Vagina (tissue), 2 donors: ENCODE measurements around the gene RSRC2. TPM values are rescaled to one million over a fixed set of nuclear protein-coding genes. Genes with fewer than 3 reads are reported as not detected.

Experiments
- DNase-seq, 2 donors: peaks; one replicate each; pipeline ENCODE4 v3.0.0-alpha.2; 2017; ENCODE audit errors: extremely low spot score in 2 of 2
- H3K27ac ChIP-seq: fragments of 200-600 bp; sonication (generic); one replicate; pipeline ENCODE4 v1.5.1; 2019
- H3K27me3 ChIP-seq: fragments of 200-600 bp; sonication (generic); one replicate; pipeline ENCODE4 v1.5.1; 2019
- H3K36me3 ChIP-seq, 2 donors: fragments of 200-600 bp; sonication (generic); one replicate each; pipeline ENCODE4 v1.5.1; 2017 to 2019
- H3K4me1 ChIP-seq: fragments of 200-600 bp; sonication (generic); one replicate; pipeline ENCODE4 v1.5.1; 2019
- H3K4me3 ChIP-seq, 2 donors: fragments of 200-600 bp; sonication (generic); 1 replicate in 1 of 2; 2 replicates in 1 of 2; pipeline ENCODE4 v1.5.1; 2016 to 2019
- H3K9me3 ChIP-seq: fragments of 200-600 bp; sonication (generic); one replicate; pipeline ENCODE4 v1.5.1; 2019
- POLR2A ChIP-seq, 2 donors: fragments of 450-650 bp; IDR thresholded peaks; one replicate each; pipeline ENCODE4 v1.6.1; 2017; ENCODE audit warnings: antibody characterized with exemption in 2 of 2, mild to moderate bottlenecking in 2 of 2, moderate library complexity in 2 of 2
- POLR2AphosphoS5 ChIP-seq, 2 donors: sonication (generic); formaldehyde crosslinking; IDR thresholded peaks; one replicate each; pipeline ENCODE4 v1.9.0; 2017; ENCODE audit warnings: antibody characterized with exemption in 2 of 2, mild to moderate bottlenecking in 2 of 2, low read depth in 1 of 2; ENCODE audit not compliant: insufficient read depth in 1 of 2
- intact Hi-C: fragments of 100-400 bp; cut with DNase I; formaldehyde crosslinking; loops from one replicate; pipeline ENCODE4 v1.15.1; 2023
- total RNA-seq: library from RNA; depleted of rRNA; stranded (reverse); fragments of >200 nt; gene quantifications from one replicate; pipeline ENCODE4 v1.2.3, GENCODE V29; 2016
- TF ChIP-seq, protein P1 (sequence below), 3 experiments: fragments of 450-650 bp in 2 of 3; fragments of 200-600 bp in 1 of 3; sonication (generic) in 1 of 3; IDR thresholded peaks; one replicate each; pipeline ENCODE4 v1.5.1; 2017 to 2019; ENCODE audit warnings: antibody characterized with exemption in 3 of 3, mild to moderate bottlenecking in 2 of 3, moderate library complexity in 2 of 3

Gene RSRC2
- total RNA-seq, 1 donor from 2014 or later, result 93.3 TPM

- no peaks in the 10 kb centered on the region for H3K9me3 ChIP-seq
- TF ChIP-seq POLR2AphosphoS5 (IDR thresholded peaks at IDR 0.05; ENCODE audit: insufficient read depth in 1 of 2, low read depth in 1 of 2) (no peak), POLR2A (IDR thresholded peaks at IDR 0.05) (no peak)
- TF ChIP-seq, protein P1, sequence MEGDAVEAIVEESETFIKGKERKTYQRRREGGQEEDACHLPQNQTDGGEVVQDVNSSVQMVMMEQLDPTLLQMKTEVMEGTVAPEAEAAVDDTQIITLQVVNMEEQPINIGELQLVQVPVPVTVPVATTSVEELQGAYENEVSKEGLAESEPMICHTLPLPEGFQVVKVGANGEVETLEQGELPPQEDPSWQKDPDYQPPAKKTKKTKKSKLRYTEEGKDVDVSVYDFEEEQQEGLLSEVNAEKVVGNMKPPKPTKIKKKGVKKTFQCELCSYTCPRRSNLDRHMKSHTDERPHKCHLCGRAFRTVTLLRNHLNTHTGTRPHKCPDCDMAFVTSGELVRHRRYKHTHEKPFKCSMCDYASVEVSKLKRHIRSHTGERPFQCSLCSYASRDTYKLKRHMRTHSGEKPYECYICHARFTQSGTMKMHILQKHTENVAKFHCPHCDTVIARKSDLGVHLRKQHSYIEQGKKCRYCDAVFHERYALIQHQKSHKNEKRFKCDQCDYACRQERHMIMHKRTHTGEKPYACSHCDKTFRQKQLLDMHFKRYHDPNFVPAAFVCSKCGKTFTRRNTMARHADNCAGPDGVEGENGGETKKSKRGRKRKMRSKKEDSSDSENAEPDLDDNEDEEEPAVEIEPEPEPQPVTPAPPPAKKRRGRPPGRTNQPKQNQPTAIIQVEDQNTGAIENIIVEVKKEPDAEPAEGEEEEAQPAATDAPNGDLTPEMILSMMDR (IDR thresholded peaks at IDR 0.05), result no peak
- no peaks in the 10 kb centered on the region for H3K27me3 ChIP-seq
- DNase-seq, result no peak
- peaks cover 0 to 4% of the 10 kb centered on the region in 2 donors for H3K36me3 ChIP-seq
- H3K4me3 ChIP-seq, result no peak overlapping the region
- no peaks in the 10 kb centered on the region for H3K4me1 ChIP-seq
- H3K27ac ChIP-seq, result no peak overlapping the region
- intact Hi-C loops, result no loop called here
These were observed 33.4 kb upstream of the RSRC2 start for GRCh38 chr12:122560138-122560537.

- H3K27ac ChIP-seq, result no peak overlapping the region
- H3K4me3 ChIP-seq, result no peak overlapping the region
- peaks cover 0 to 4% of the 10 kb centered on the region in 2 donors for H3K36me3 ChIP-seq
- intact Hi-C loops, result no loop called here
- DNase-seq, result no peak
- H3K9me3 ChIP-seq, result no peaks in the 10 kb centered on the region
- H3K4me1 ChIP-seq, result no peaks in the 10 kb centered on the region
- no peaks in the 10 kb centered on the region for H3K27me3 ChIP-seq
- TF ChIP-seq POLR2A (IDR thresholded peaks at IDR 0.05) (no peak), POLR2AphosphoS5 (IDR thresholded peaks at IDR 0.05; ENCODE audit: insufficient read depth in 1 of 2, low read depth in 1 of 2) (no peak)
- TF ChIP-seq, protein P1 (IDR thresholded peaks at IDR 0.05), result no peak
These were observed 32.3 kb upstream of the RSRC2 start for GRCh38 chr12:122558745-122559641.

GRCh38 chr12:122547330-122547729, 20.6 kb upstream of the RSRC2 start:
- TF ChIP-seq, protein P1 (IDR thresholded peaks at IDR 0.05), result no peak
- TF ChIP-seq POLR2AphosphoS5 (IDR thresholded peaks at IDR 0.05; ENCODE audit: insufficient read depth in 1 of 2, low read depth in 1 of 2) (no peak), POLR2A (IDR thresholded peaks at IDR 0.05) (no peak)
- no peak for DNase-seq
- Histone ChIP-seq H3K4me1 (no peaks in the 10 kb centered on the region), H3K9me3 (no peaks in the 10 kb centered on the region), H3K36me3 (peaks cover 0 to 10% of the 10 kb centered on the region in 2 donors), H3K4me3 (no peak overlapping the region), H3K27me3 (no peaks in the 10 kb centered on the region), H3K27ac (no peak overlapping the region)
- intact Hi-C loops, result no loop called here

DNA sequence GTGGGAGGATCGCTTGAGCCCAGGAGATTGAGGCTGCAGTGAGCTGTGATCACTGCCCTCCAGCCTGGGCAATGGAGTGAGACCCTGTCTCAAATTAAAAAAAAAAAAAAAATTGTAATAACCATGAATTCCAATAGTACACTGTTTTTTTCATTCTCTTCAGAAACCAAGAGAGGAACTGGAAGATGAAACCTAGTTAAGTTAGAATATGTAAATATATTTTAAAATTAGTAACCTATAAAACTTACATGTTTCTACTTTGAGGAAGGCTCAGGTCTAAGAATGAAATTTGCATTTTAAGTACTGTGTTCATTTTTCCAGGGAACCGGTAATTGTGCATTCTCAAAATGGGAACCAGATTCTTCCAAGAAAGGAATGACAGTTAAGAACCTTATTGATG, 19.1 kb upstream of the RSRC2 start:
- peaks cover 0 to 5% of the 10 kb centered on the region in 2 donors for H3K36me3 ChIP-seq
- H3K27ac ChIP-seq, result no peak overlapping the region
- no peaks in the 10 kb centered on the region for H3K27me3 ChIP-seq
- H3K4me3 ChIP-seq, result no peak overlapping the region
- DNase-seq, result no peak
- TF ChIP-seq POLR2AphosphoS5 (IDR thresholded peaks at IDR 0.05; ENCODE audit: insufficient read depth in 1 of 2, low read depth in 1 of 2), result no peak
- no peak for TF ChIP-seq POLR2A (IDR thresholded peaks at IDR 0.05)
- TF ChIP-seq, protein P1 (IDR thresholded peaks at IDR 0.05), result no peak
- no peaks in the 10 kb centered on the region for H3K4me1 ChIP-seq
- intact Hi-C loops, result no loop called here
- H3K9me3 ChIP-seq, result no peaks in the 10 kb centered on the region

GRCh38 chr12:122544537-122544936, 17.8 kb upstream of the RSRC2 start:
- Histone ChIP-seq H3K9me3 (no peaks in the 10 kb centered on the region), H3K4me1 (no peaks in the 10 kb centered on the region), H3K4me3 (no peak overlapping the region), H3K36me3 (peaks cover 0 to 5% of the 10 kb centered on the region in 2 donors), H3K27me3 (no peaks in the 10 kb centered on the region), H3K27ac (no peak overlapping the region)
- TF ChIP-seq POLR2AphosphoS5 (IDR thresholded peaks at IDR 0.05; ENCODE audit: insufficient read depth in 1 of 2, low read depth in 1 of 2), result no peak
- no peak for TF ChIP-seq POLR2A (IDR thresholded peaks at IDR 0.05)
- TF ChIP-seq, protein P1 (IDR thresholded peaks at IDR 0.05), result no peak
- intact Hi-C loops, result no loop called here
- DNase-seq, result no peak
